NCI-H226 (cell line): Measurements from ENCODE around the gene NFIA.

Experiments used
- DNase-seq: peaks from one replicate; pipeline ENCODE4 v3.0.0-alpha.2; 2015

The NFIA gene

GRCh38 chr1:61380561-61380960, 298.2 kb downstream of the NFIA start:
- no peak for DNase-seq

- DNase-seq: no peak
Observed at GRCh38 chr1:61386323-61386722, 304.0 kb downstream of the NFIA start.

GRCh38 chr1:61386770-61387169, 304.4 kb downstream of the NFIA start:
- DNase-seq: no peak

DNA sequence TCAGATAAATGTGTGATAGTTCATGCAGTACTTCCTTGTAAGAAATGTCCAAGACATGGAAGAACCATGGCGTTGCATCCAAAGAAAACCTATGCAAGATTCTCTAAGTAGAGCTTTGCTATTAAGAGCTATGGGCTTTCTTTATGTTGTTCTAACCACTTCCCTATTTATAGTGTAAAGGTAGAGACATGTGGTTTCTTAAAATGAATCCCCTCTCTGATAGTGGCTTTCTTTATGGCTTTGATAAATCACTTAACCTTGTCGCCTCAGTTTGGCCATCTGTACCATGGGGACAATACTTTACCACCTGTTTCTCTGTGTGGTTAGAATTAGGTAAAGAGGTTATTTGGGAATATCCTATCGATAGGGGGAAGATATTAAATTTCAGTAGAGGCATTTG, 305.5 kb downstream of the NFIA start:
- DNase-seq: no peak

DNA sequence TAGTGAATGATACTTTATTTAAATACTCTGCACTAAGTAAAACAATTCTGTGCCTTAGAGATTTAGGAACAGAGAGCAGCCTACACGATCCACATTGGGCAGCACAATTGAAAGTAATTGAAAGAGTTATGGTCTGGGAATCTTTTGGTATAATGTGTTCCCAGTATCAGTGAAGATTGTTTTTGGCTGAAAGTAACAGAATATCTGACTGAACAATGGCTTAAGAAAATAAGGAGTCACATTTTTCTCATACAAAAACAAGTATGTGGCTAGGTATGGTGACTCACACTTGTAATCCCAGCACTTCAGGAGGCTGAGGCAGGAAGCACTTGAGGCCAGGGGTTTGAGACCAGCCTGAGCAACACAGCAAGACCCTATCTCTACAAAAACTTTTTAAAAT, 306.2 kb downstream of the NFIA start:
- no peak for DNase-seq

DNA sequence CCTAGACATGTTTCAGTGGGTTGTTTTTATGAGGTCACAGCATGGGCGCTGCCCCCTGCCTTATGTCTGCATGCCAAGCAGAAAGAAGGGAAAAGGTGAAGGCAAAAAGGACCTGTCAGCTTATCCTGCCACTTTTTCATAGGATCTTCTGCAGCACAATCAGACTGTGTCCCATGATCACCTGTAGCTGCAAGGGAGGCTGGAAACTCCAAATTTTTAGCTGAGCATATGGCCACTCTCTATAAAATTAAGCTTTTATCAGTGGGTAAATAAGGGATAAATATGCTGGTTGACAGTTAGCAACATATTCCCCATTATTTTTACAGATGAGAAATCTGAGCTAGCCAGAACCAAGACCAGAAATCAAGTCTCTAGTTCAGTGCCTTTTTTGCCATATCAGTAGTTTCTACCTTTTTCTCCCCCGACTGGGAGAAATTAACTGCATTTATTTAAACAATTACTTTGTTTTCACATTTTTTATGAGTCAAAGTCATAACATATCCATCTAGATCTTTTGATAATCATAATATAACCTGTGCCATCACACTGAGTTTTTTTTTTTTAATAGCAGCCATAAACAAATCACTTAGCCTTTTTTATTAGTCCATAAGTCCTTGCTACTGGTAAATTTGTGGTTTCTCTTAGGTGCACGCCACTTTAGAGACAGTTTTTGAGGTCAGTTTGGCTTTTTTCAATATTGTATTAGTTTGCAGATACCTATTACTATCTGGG, 307.0 kb downstream of the NFIA start:
- no peak for DNase-seq

GRCh38 chr1:61389926-61390845, 307.8 kb downstream of the NFIA start:
- DNase-seq: no peak

DNA sequence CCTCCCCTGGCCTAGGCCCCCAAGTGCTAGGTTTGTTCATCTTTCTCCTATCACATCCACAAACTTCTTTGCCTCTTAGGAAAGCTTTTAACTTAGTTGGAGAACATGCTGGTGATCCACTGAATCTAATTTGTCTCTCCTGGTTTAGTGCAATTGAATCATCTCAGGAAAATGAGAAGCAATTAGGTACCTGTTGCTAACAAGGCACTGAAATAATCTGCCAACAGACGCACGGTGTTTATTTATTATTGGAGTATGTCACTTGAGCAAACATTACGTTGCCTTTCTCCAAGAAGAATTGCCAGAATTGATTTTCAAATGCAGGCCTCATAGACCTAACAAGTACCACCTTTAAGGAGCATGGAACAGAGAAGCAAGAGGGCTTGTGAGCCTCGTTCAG, 309.4 kb downstream of the NFIA start:
- DNase-seq: no peak

GRCh38 chr1:61392409-61393242, 310.3 kb downstream of the NFIA start:
- DNase-seq: no peak

- no peak for DNase-seq
Observed at GRCh38 chr1:61393575-61393974, 311.2 kb downstream of the NFIA start.

DNA sequence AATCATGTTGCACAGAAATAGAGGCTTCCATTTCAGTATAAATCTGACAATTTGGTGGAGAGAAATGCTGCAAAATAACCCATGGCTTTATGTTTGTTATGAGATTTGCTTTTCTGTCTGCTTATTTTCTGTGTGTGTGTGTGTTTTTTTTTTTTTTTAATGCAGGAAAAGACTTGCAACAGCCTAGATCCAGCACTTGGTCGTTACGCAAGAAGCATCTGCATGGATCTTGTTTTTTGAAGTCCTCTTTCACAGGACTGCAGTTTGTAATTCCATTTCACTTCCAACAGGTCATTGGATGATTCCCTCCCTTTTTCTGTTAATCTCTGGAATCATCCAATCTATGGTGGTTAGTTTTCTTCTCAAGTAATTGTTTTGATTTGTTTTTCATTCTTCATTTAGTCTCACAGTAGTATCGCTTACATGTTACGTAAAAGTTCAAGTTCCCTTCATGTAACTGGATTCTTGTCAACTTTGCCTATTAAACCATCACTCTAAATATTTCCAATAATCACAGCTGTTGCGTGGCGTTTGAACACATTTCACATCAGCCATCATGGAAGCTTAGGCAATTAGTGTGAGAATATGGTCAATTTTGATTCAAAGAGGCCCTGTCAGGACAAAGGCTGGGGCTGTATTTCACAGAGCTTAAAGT, 312.9 kb downstream of the NFIA start:
- no peak for DNase-seq

- DNase-seq: no peak
Observed at GRCh38 chr1:61397495-61397894, 315.1 kb downstream of the NFIA start.

DNA sequence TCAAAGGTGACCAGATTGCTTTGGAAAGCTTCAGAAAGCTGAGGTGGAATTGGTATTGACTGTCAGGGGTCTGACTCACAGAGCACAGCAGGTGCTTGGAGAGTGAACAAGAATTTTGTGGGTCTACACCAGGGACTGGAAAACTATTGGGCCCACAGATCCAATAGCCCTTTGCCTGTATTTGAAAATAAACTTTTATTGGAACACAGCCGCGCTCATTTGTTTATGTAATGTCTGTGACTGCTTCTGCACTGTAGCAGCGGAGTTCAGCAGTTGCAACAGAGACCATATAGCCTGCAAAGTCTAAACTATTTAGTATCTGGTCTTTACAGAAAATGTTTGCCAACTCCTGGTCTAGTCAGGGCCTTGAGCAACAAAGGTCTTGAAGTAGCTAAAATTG, 315.6 kb downstream of the NFIA start:
- DNase-seq: no peak

DNA sequence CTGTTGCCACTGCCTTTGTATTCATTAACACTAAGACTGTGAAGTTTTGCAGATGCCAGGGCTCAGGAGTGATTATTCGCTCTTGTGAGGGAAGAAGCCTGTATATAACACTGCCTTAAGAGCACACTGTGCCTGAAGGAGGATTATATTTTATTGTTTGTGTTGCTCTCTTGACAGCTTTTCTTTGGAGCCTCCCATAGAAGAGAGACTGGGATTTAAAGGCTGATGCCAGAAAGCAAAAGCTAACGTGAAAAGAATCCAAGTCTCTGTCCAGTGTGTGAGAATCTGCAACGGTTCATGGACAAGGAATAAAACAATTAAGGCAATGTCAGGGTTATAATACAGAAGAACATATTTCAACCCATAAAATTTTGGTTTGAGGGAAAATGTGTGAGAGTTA, 316.8 kb downstream of the NFIA start:
- DNase-seq: no peak

DNA sequence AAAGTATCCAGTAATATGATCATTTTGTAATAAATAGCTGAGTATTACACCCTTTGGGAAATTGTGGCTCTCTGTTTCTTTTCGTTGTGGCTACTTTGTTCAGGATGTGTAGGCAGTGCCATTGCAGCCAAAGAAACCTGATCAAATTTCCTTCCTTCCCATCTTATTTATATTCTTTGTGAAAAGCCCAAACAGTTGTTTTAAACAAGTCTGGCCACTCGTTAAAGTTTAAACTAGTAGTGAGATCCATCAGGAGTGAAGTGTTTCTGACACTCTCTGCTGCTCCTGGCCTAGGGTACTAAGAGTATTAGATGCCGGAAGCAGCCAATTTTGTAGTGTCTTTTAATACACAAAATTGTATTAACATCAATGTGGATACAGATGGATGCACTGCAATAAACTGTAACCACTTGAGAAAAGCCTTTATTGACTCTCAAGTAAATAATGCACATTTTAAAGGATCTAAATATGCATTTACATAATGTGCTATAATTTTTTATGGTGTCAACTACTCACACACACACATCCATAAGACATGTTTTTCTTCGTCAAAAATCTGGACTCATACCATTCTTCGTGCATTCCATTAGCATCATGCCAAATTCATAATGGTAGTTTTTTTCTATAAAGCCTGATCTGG, 317.9 kb downstream of the NFIA start:
- no peak for DNase-seq

- no peak for DNase-seq
Observed at GRCh38 chr1:61400997-61401396, 318.6 kb downstream of the NFIA start.

- no peak for DNase-seq
Observed at GRCh38 chr1:61403679-61404596, 321.6 kb downstream of the NFIA start.

GRCh38 chr1:61404597-61405376, 322.4 kb downstream of the NFIA start:
- DNase-seq: no peak

DNA sequence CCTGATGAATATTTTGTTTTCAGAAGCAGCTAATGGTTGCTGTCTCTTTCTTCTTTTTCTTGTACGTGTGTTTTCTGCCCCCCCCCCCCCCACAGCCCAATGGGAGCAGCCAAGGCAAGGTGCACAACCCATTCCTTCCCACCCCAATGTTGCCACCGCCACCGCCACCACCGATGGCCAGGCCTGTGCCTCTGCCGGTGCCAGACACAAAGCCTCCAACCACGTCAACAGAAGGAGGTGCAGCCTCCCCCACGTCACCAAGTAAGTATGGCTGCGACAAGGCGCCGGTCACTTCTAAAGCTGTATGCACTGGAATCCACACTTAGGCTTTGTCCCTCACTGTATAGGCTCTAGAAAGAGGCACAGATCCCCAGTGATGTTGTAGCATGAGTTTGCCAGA, 324.1 kb downstream of the NFIA start:
- DNase-seq: no peak

GRCh38 chr1:61412601-61413000, 330.2 kb downstream of the NFIA start:
- DNase-seq: no peak
